Retinal pigment epithelial cell (primary cell): ENCODE data around the gene RPRD1A.

Experiments used
- DNase-seq: peaks from one replicate; pipeline ENCODE4 v3.0.0-alpha.2; 2010; ENCODE audit warnings: low read depth
- H3K4me3 ChIP-seq: 2 replicates; pipeline ENCODE4 v1.5.1; 2011; ENCODE audit warnings: mild to moderate bottlenecking, low read length, control low read depth, moderate library complexity
- CTCF ChIP-seq: conservative IDR thresholded peaks from 2 replicates; pipeline ENCODE4 v1.5.1; 2011; ENCODE audit warnings: low read depth, low read length, control low read depth, inconsistent platforms

The RPRD1A gene

DNA sequence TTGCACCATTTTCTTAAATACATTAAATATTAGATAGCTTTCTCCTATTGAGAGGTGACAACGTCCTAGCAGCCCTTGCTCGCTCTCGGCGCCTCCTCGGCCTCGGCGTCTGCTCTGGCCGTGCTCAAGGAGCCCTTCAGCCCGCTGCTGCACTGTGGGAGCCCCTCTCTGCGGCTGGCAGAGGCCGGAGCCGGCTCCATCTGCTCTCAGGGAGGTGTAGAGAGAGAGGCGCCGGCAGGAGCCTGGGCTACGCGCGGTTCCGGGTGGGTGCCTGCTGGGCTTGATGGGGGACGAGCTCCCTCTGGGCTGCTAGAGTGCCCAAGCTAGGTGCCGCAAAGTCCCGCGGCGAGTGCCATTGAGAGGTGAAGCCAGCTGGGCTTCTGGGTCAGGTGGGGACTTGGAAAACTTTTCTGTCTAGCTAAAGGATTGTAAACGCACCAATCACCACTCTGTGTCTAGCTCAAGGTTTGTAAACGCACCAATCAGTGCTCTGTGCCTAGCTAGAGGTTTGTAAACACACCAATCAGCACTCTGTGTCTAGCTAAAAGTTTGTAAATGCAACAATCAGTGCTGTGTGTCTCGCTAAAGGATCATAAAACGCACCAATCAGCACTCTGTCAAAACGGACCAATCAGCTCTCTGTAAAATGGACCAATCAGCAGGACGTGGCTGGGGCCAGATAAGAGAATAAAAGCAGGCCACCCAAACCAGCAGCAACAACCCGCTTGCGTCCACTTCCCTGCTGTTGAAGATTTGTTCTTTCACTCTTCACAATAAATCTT, 3.1 kb downstream of the RPRD1A start:
- no peak overlapping the region for H3K4me3 ChIP-seq
- no peak for TF ChIP-seq CTCF
- no peak for DNase-seq

GRCh38 chr18:36058674-36059073, 8.7 kb downstream of the RPRD1A start:
- no peak for TF ChIP-seq CTCF
- no peak for DNase-seq
- H3K4me3 ChIP-seq, result no peak overlapping the region

GRCh38 chr18:36051760-36052159, 15.6 kb downstream of the RPRD1A start:
- DNase-seq, result no peak
- no peak for TF ChIP-seq CTCF
- H3K4me3 ChIP-seq, result no peak overlapping the region

DNA sequence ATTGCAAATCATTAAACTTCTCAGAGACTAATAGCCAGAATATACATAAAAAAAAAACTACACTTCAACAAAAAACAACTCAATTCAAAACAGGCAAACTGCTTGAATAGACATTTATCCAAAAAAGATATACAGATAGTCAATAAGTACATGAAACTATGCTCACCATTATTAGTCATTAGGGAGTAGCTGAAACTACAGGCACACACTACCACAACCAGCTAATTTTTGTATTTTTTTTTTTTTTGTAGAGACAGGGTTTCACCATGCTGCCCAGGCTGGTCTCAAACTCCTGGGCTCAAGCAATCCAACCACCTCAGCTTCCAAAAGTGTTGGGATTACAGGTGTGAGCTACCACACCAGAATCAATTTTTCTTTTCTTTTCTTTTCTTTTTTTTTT, 16.9 kb downstream of the RPRD1A start:
- DNase-seq, result no peak
- no peak for TF ChIP-seq CTCF
- no peak overlapping the region for H3K4me3 ChIP-seq

- no peak overlapping the region for H3K4me3 ChIP-seq
- DNase-seq, result no peak
- no peak for TF ChIP-seq CTCF
Observed at GRCh38 chr18:36047521-36047920, 19.8 kb downstream of the RPRD1A start.

DNA sequence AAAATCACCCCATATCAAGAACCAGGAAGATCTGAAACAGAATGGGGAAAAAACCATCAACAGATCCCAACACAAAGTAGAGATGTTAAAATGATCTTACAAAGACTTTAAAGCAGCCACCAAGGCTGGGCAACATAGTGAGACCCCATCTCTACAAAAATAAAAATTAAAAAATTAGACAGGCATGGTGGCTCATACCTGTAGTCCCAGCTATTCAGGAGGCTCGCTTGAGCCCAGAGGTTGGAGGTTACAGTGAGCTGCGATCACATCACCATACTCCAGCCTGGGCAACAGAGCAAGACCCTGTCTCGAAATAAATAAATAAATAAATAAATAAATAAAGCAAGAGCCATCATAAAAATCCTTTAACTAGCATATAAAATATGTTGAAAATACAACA, 20.5 kb downstream of the RPRD1A start:
- no peak for DNase-seq
- no peak for TF ChIP-seq CTCF
- no peak overlapping the region for H3K4me3 ChIP-seq

DNA sequence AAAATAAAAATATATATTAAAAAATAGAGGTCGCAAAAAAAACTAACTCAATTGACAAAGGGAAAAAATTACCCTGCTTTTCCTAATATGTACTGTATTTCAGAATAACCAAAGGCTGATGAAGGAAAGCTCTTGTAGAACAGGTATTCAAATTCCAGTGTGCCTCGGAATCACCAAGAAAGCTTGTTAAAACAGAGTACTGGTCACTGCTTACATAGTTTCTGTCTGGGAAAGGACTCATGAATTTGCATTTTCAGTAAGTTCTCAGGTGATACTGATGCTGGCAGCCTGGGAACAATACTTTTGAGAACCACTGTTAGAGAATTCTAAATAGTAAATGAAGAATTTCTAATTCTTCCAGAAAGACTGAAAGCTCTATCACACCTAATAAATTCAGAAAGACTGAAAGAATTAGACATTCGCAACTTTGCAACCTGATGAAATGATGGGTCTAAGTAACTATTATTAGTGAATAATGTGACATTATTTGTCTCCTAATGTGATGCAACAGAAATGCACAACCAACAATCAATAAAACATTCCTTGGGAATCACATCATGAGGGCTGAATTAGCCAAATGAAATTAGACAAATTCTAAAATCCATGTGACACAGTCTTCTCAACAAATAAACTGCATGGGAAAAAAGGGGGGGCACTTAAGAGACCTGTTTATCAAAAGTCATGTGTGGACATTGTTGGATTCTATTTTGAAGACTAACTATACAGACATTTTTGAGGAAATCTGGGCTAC, 21.9 kb downstream of the RPRD1A start:
- TF ChIP-seq CTCF, result no peak
- no peak for DNase-seq
- no peak overlapping the region for H3K4me3 ChIP-seq
